ENCODE results near the gene SDF2L1.
"Not testable (repeated sequence)": the region's sequence is repeated elsewhere in the genome, so short reads cannot be mapped to it uniquely, and the experiment has no call there.

SDF2L1 gene

DNA sequence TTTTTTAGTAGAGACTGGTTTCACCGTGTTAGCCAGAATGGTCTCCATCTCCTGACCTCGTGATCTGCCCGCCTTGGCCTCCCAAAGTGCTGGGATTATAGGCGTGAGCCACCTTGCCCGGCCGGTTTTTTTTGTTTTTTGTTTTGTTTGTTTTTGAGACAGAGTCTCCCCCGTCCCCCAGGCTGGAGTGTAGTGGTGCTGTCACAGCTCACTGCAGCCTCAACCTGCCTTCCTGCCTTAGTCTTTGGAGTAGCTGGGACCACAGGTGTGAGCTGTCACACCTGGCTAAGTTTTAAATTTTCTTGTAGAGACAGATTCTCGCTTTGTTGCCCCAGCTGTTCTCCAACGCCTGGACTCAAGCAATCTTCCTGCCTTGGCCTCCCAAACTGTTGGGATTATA, 26.9 kb downstream of the SDF2L1 start:
- TF ChIP-seq, protein P1, sequence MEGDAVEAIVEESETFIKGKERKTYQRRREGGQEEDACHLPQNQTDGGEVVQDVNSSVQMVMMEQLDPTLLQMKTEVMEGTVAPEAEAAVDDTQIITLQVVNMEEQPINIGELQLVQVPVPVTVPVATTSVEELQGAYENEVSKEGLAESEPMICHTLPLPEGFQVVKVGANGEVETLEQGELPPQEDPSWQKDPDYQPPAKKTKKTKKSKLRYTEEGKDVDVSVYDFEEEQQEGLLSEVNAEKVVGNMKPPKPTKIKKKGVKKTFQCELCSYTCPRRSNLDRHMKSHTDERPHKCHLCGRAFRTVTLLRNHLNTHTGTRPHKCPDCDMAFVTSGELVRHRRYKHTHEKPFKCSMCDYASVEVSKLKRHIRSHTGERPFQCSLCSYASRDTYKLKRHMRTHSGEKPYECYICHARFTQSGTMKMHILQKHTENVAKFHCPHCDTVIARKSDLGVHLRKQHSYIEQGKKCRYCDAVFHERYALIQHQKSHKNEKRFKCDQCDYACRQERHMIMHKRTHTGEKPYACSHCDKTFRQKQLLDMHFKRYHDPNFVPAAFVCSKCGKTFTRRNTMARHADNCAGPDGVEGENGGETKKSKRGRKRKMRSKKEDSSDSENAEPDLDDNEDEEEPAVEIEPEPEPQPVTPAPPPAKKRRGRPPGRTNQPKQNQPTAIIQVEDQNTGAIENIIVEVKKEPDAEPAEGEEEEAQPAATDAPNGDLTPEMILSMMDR (IDR thresholded peaks at IDR 0.05; ENCODE audit: insufficient read depth, low read depth, low read length, missing control alignments), result no peak
- DNase-seq (ENCODE audit: low read depth), result no peak
- H3K4me3 ChIP-seq (ENCODE audit: low read depth, low read length), result no peak overlapping the region

DNA sequence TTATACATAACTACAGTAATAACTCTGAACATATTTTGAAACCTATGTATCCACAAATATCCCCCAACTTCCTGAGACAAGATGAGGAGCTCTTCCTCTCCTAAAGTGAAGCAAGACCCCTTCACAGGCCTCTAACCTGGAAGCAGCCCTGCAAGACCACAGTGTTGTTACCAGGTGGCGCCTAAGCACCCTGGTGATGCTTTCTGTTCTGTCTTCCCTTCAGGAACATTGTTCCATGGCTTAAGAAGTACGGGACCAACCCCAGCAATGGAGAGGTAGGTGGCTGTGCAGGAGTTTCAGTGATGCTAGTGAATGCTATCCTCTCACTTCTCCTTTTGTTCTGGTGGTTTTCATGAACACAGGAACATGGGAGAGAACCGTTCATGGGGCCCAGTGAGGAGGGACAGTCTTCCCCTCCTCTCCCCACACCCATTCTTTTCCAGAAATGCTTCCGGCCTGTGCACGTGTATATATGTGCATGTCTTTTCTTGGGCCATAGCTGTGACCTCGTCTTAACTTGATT, 30.1 kb downstream of the SDF2L1 start:
- no peak for DNase-seq (ENCODE audit: low read depth)
- TF ChIP-seq, protein P1 (IDR thresholded peaks at IDR 0.05; ENCODE audit: insufficient read depth, low read depth, low read length, missing control alignments), result no peak
- no peak overlapping the region for H3K4me3 ChIP-seq (ENCODE audit: low read depth, low read length)

DNA sequence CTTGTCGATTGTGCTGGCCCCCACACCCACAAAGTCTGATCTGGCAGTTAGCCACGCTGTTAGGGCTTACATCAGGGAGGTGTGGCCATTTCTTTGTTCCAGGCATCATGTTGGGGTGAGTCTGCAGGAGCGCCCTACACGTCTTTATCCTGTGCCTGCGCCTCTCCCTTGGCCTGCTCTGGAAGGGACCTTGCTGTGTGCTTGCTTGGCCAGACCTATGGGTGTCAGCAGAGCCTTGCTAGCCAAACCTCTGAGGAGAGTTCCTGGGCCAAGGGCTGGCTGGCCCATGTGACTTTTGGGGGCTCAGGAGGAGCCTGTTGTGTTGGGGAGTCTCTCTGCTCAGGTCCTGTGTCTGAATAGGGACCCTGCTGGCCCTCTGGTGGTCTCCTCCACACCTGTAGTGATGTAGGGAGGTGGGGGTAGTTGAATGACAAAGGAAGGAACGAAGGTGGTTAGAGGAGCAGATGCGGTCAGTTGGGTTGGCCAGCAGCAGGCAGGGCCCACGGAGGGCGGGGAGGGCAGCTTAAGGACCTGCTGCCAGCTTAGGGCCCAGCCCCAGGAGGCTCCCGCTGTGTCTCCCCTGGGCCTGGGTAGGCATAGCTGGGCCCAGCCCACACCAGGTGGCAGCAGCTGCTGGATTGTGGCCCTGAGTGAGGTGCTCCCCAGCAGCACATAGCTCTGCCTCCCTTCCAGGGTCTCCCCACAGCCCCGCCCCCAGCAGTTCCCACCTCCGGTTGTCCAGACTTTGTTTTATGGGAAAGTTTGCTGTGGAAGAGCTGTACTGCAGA, 31.6 kb downstream of the SDF2L1 start:
- TF ChIP-seq, protein P1 (IDR thresholded peaks at IDR 0.05; ENCODE audit: insufficient read depth, low read depth, low read length, missing control alignments), result no peak
- H3K4me3 ChIP-seq (ENCODE audit: low read depth, low read length), result no peak overlapping the region
- no peak for DNase-seq (ENCODE audit: low read depth)

DNA sequence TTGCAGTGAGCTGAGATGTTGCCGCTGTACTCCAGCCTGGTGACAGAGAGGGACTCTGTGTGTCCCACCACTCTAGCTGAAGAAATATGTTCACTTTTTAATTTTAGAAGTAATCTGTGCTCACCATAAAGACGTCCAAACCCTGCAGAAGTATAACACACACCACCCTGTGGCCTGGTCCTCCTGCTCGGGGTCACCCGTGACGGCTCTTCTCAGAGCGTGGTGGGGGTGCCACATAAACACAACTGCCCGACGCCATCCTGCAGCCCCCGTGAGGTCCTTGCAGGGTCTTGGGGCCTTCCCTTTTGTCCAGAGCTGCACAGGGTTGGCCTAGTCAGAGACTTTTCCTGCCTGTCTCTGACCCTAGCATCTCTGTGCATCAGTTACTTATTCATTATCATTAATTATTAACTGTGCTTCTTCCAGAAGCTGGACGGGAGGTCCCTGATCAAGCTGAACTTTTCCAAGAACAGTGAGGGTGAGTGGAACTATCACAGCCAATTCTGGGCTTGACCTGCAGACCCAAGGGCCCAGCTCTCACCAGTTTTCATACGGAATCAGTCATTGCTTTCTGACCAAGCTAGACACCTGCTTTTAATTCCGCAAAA, 32.6 kb downstream of the SDF2L1 start:
- no peak overlapping the region for H3K4me3 ChIP-seq (ENCODE audit: low read depth, low read length)
- TF ChIP-seq, protein P1 (IDR thresholded peaks at IDR 0.05; ENCODE audit: insufficient read depth, low read depth, low read length, missing control alignments), result no peak
- DNase-seq (ENCODE audit: low read depth), result no peak

DNA sequence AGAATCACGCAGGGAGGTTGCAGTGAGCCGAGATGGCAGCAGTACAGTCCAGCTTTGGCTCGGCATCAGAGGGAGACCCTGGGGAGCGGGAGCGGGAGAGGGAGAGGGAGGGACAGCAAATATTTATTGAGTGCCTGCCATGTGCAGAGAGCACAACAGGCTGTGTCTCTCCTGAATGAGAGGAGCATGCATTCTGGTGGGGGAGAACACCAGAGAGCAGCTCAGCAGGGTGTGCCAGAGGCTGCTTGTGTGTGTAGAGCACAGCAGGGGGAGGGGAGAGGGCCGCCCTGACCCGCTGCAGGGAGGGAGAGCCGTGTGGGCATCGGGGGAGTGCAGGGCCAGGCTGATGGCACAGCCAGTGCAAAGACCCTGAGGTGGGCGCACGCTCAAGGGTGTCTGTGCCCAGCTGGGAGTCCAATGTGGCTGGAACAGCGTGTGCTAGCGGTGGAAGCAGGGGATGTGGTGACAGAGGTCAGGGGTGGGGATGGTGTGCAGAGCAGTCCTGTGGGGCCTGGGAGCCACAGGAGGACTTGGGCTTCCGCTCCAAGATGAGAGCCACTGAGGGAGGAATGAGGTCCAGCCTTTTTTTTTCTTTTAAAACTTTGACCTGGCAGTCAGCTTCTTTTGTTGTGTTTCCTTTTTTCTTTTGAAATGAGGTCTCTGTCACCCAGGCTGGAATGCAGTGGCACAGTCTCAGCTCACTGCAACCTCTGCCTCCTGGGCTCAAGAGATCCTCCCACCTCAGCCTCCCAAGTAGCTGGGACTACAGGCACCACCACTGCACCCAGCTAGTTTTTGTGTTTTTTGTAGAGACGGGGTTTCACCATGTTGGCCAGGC, 35.7 kb downstream of the SDF2L1 start:
- TF ChIP-seq, protein P1 (IDR thresholded peaks at IDR 0.05; ENCODE audit: insufficient read depth, low read depth, low read length, missing control alignments), result no peak
- no peak for DNase-seq (ENCODE audit: low read depth)
- H3K4me3 ChIP-seq (ENCODE audit: low read depth, low read length), result no peak overlapping the region

DNA sequence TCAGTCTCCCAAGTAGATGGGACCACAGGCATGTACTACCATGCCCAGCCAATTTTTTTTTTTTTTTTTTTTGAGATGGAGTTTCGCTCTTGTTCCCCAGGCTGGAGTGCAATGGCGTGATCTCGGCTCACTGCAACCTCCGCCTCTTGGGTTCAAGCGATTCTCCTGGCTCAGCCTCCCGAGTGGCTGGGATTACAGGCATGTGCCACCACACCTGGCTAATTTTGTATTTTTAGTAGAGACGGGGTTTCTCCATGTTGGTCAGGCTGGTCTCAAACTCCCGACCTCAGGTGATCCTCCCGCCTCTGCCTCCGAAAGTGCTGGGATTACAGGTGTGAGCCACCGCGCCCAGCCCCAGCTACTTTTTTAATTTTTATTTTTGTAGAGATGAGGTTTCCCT, 36.7 kb downstream of the SDF2L1 start:
- H3K4me3 ChIP-seq (ENCODE audit: low read depth, low read length); DNase-seq (ENCODE audit: low read depth): not testable (repeated sequence)

DNA sequence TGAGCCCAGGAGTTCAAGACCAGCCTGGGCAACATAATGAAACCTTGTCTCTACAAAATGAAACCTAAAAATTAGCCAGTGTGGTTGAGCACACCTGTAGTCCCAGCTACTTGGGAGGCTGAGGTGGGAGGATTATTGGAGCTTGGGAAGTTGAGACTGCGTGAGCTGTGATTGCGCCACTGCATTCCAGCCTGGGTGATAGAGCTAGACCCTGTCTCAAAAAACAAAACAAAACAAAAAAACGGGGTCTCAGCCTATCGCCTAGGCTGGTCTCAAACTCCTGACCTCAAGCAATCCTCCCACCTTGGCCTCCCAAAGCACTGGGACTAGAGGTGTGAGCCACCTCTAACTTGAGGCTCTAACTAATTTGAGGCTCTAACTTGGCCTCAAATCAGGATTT, 37.3 kb downstream of the SDF2L1 start:
- H3K4me3 ChIP-seq (ENCODE audit: low read depth, low read length), result no peak overlapping the region
- no peak for DNase-seq (ENCODE audit: low read depth)
- TF ChIP-seq, protein P1 (IDR thresholded peaks at IDR 0.05; ENCODE audit: insufficient read depth, low read depth, low read length, missing control alignments), result no peak

All from GM12865 (cell line).